IMR-90 (cell line): Measurements from ENCODE around the gene DUSP3. TPM values are rescaled to one million over a fixed set of nuclear protein-coding genes. Genes with fewer than 3 reads are reported as not detected.

Experiments
- ATAC-seq: fragments of 200-7000 bp; cut with Tn5 transposase; 2 replicates; pipeline ENCODE4 v1.9.1; 2020; ENCODE audit warnings: low read depth, mild to moderate bottlenecking, moderate library complexity
- BruUV-seq: library from RNA; stranded (reverse); fragments of 400-500 nt; replicated peaks from 2 replicates; lab custom pipeline; 2021; lab: Mats Ljungman, UMichigan
- CTCF ChIA-PET: fragments of 300-600 bp; formaldehyde crosslinking; extraction: SDS; loops from one replicate; lab custom pipeline; 2021; ENCODE audit warnings: antibody characterized with exemption; lab: Yijun Ruan, JAX
- POLR2A ChIA-PET: fragments of 300-600 bp; sonication (Branson Sonifier 250); formaldehyde crosslinking; loops from one replicate; lab custom pipeline; 2022; ENCODE audit warnings: antibody characterized with exemption; ENCODE audit not compliant: unreplicated experiment; lab: Charles Lee
- DNase-seq: peaks from one replicate; pipeline ENCODE4 v3.0.0; 2013
- H2AFZ ChIP-seq: replicated peaks from 2 replicates; pipeline ENCODE3; 2013; ENCODE audit warnings: low read length, mild to moderate bottlenecking; ENCODE audit not compliant: poor library complexity
- H2AK5ac ChIP-seq: 2 replicates; pipeline ENCODE4 v1.6.1; 2013; ENCODE audit warnings: low read depth, low read length, inconsistent platforms
- H2AK9ac ChIP-seq: replicated peaks from 2 replicates; pipeline ENCODE3; 2013; ENCODE audit warnings: mild to moderate bottlenecking, low read depth, low read length, moderate library complexity; ENCODE audit not compliant: poor library complexity
- H2BK120ac ChIP-seq: 2 replicates; pipeline ENCODE4 v1.6.1; 2013; ENCODE audit warnings: low read depth, low read length, inconsistent platforms
- H2BK15ac ChIP-seq: 3 replicates; pipeline ENCODE4 v1.6.1; 2013; ENCODE audit warnings: low read depth, low read length, inconsistent platforms
- H2BK20ac ChIP-seq: 2 replicates; pipeline ENCODE4 v1.6.1; 2013; ENCODE audit warnings: low read depth, mild to moderate bottlenecking, inconsistent platforms, low read length, moderate library complexity
- H2BK5ac ChIP-seq: 2 replicates; pipeline ENCODE4 v1.6.1; 2013; ENCODE audit warnings: mild to moderate bottlenecking, low read depth, low read length, inconsistent platforms; ENCODE audit not compliant: poor library complexity, severe bottlenecking
- H3K14ac ChIP-seq: replicated peaks from 2 replicates; pipeline ENCODE4 v1.6.1; 2013; ENCODE audit warnings: low read depth, low read length, inconsistent platforms
- H3K18ac ChIP-seq: 2 replicates; pipeline ENCODE4 v1.6.1; 2013; ENCODE audit warnings: low read depth, low read length, control low read depth
- H3K23ac ChIP-seq: 2 replicates; pipeline ENCODE4 v1.6.1; 2013; ENCODE audit warnings: low read depth, low read length, inconsistent platforms
- H3K27ac ChIP-seq: 2 replicates; pipeline ENCODE4 v1.5.1; 2013; ENCODE audit warnings: mild to moderate bottlenecking, control low read depth, low read length; ENCODE audit not compliant: insufficient read depth
- H3K27me3 ChIP-seq: 2 replicates; pipeline ENCODE4 v1.6.1; 2013; ENCODE audit warnings: low read length; ENCODE audit not compliant: control insufficient read depth, insufficient read depth
- H3K36me3 ChIP-seq: 2 replicates; pipeline ENCODE4 v1.6.1; 2013; ENCODE audit warnings: low read length, mixed read lengths; ENCODE audit not compliant: control insufficient read depth, insufficient read depth
- H3K4ac ChIP-seq: 2 replicates; pipeline ENCODE4 v1.6.1; 2013; ENCODE audit warnings: low read depth, low read length, inconsistent platforms
- H3K4me1 ChIP-seq: 2 replicates; pipeline ENCODE4 v1.6.1; 2013; ENCODE audit warnings: low read length, mixed read lengths; ENCODE audit not compliant: control insufficient read depth, insufficient read depth
- H3K4me2 ChIP-seq: 2 replicates; pipeline ENCODE4 v1.6.1; 2013; ENCODE audit warnings: low read depth, mild to moderate bottlenecking, control low read depth, low read length, moderate library complexity
- H3K4me3 ChIP-seq: 2 replicates; pipeline ENCODE4 v1.5.1; 2013; ENCODE audit warnings: low read depth, mild to moderate bottlenecking, control low read depth, low read length, moderate library complexity; ENCODE audit not compliant: insufficient read depth
- H3K56ac ChIP-seq: 2 replicates; pipeline ENCODE4 v1.6.1; 2013; ENCODE audit warnings: low read length, inconsistent platforms; ENCODE audit not compliant: insufficient read depth; ENCODE audit errors: extremely low read depth
- H3K79me1 ChIP-seq, 2 experiments: 2 replicates each; pipeline ENCODE4 v1.6.1; 2013; ENCODE audit warnings: low read length in 2 of 2, inconsistent platforms in 1 of 2, low read depth in 1 of 2
- H3K9ac ChIP-seq: 2 replicates; pipeline ENCODE4 v1.6.1; 2013; ENCODE audit warnings: low read depth, low read length, control low read depth
- H3K9me1 ChIP-seq: 2 replicates; pipeline ENCODE4 v1.6.1; 2013; ENCODE audit warnings: low read length, inconsistent platforms; ENCODE audit not compliant: insufficient read depth
- H3K9me3 ChIP-seq: 2 replicates; pipeline ENCODE4 v1.6.1; 2013; ENCODE audit warnings: low read length; ENCODE audit not compliant: control insufficient read depth, insufficient read depth
- H4K20me1 ChIP-seq: 2 replicates; pipeline ENCODE4 v1.6.1; 2013; ENCODE audit warnings: low read length, inconsistent platforms; ENCODE audit not compliant: insufficient read depth
- H4K5ac ChIP-seq: 2 replicates; pipeline ENCODE4 v1.6.1; 2013; ENCODE audit warnings: mild to moderate bottlenecking, low read depth, low read length, control low read depth
- H4K8ac ChIP-seq, 2 experiments: 2 replicates each; pipeline ENCODE4 v1.6.1; 2013; ENCODE audit warnings: low read depth in 2 of 2, low read length in 2 of 2, control low read depth in 1 of 2, inconsistent platforms in 1 of 2
- H4K91ac ChIP-seq: 2 replicates; pipeline ENCODE4 v1.6.1; 2013; ENCODE audit warnings: low read depth, low read length, inconsistent platforms; ENCODE audit not compliant: insufficient read depth
- CEBPB ChIP-seq: IDR thresholded peaks from 2 replicates; pipeline ENCODE4 v1.6.1; 2012; ENCODE audit warnings: low read depth, low read length, improper control_type of control experiment
- CHD1 ChIP-seq: IDR thresholded peaks from 2 replicates; pipeline ENCODE4 v1.6.1; 2012; ENCODE audit warnings: low read depth, low read length, improper control_type of control experiment
- FOS ChIP-seq: fragments of 150-350 bp; IDR thresholded peaks from 2 replicates; pipeline ENCODE4 v1.6.1; 2016; ENCODE audit warnings: low read depth, low read length
- NFE2L2 ChIP-seq: fragments of 150-350 bp; IDR thresholded peaks from 2 replicates; pipeline ENCODE4 v1.6.1; 2016; ENCODE audit warnings: low read depth, mild to moderate bottlenecking, low read length
- WGBS, 2 experiments: methylation state at CpG; one replicate each; pipeline versions ENCODE4 v1.1.5 to v1.1.7; 2013; ENCODE audit warnings: missing lambda C conversion rate in 2 of 2; ENCODE audit not compliant: insufficient read length in 1 of 2; ENCODE audit errors: extremely low coverage in 2 of 2; 5-methylcytosine and 5-hydroxymethylcytosine counted together
- dilution Hi-C: fragments of 300-500 bp; cut with HindIII; formaldehyde crosslinking; loops from one replicate; pipeline ENCODE4 v1.14.3; 2018; ENCODE audit warnings: low sequenced_read_pairs; ENCODE audit not compliant: unreplicated experiment
- in situ Hi-C: fragments of 300-500 bp; cut with MboI; formaldehyde crosslinking; loops from 3 replicates; pipeline ENCODE4 v1.14.3; 2019; ENCODE audit warnings: low sequenced_read_pairs, inconsistent platforms, mixed read lengths
- intact Hi-C: fragments of 100-400 bp; cut with micrococcal nuclease; formaldehyde crosslinking; loops from 2 replicates; pipeline ENCODE4 v1.10.0; 2022
- polyA plus RNA-seq, 3 experiments: library from polyadenylated mRNA; depleted of rRNA; stranded (reverse); fragments of >200 nt; gene quantifications; 2 replicates each; pipeline ENCODE4 v1.2.3, GENCODE V29; 2012; ENCODE audit warnings: low replicate concordance in 1 of 3
- total RNA-seq: library from RNA; depleted of rRNA; stranded (reverse); fragments of >200 nt; gene quantifications from 2 replicates; pipeline ENCODE4 v1.2.3, GENCODE V29; 2012

The DUSP3 gene
- total and polyA plus RNA-seq, 2 of the 4 experiments (the other 2 are of a cell fraction) = 33.3 to 40.9 TPM

- Histone ChIP-seq H2BK20ac (peak overlapping the region; percentile 91), H2AK9ac (no peak overlapping the region), H3K14ac (peak overlapping the region; percentile 83), H3K4me3 (no peak overlapping the region), H2BK15ac (peak overlapping the region; percentile 90), H3K27ac (peak overlapping the region; percentile 12; the same call in 1 of the 2 replicates), H3K18ac (peak overlapping the region; percentile 97; the same call in 1 of the 2 replicates), H3K4me1 (peaks cover 15% of the 10 kb centered on the region), H2AFZ (no peak overlapping the region), H3K79me1 (no peaks in the 10 kb centered on the region), H3K23ac (peak overlapping the region; percentile 82), H4K5ac (peak overlapping the region; percentile 87; the same call in 1 of the 2 replicates), H2BK120ac (peak overlapping the region; percentile 89), H3K9ac (no peak overlapping the region), H3K56ac (peak overlapping the region; percentile 2; the same call in 1 of the 2 replicates), H3K4ac (peak overlapping the region; percentile 91), H3K27me3 (no peaks in the 10 kb centered on the region), H4K8ac (peak overlapping the region; percentile 42 to 86), H4K91ac (peak overlapping the region; percentile 88), H3K9me3 (no peaks in the 10 kb centered on the region), H4K20me1 (no peaks in the 10 kb centered on the region), H3K4me2 (peak overlapping the region; percentile 63; the same call in 1 of the 2 replicates), H3K9me1 (0 out of 2 replicates have a peak, but pooled peaks cover 5% of the 10 kb centered on the region), H2AK5ac (peak overlapping the region; percentile 84), H2BK5ac (peak overlapping the region; percentile 84), H3K36me3 (no peaks in the 10 kb centered on the region)
- dilution Hi-C loops = no loop called here
- BruUV-seq = no TSS peak
- WGBS, 2 experiments = 60% methylated on average over 2 of the region's 2 CpGs; no CpG with 5 or more reads in 1 of the 2 experiments
- DNase-seq (peak; percentile 87), ATAC-seq (peak; percentile 88)
- in situ Hi-C loops = no loop called here
- intact Hi-C loops = no loop called here
- CTCF ChIA-PET = interaction anchor here (0.5 kb wide), 1 partner anchor 18 kb away, joined by 4 read pairs; no protein-coding TSS in a partner anchor
- TF ChIP-seq FOS = peak; percentile 73
- peak; percentile 91 for TF ChIP-seq CEBPB
- TF ChIP-seq NFE2L2 = no peak
- TF ChIP-seq CHD1 = no peak
- POLR2A ChIA-PET = no interaction called here
These were observed 45.8 kb downstream of the DUSP3 start for GRCh38 chr17:43732958-43733357.
